Activated CD4-positive, alpha-beta T cell treated with anti-CD3 and anti-CD28 coated beads, Interleukin-2, Interleukin-6, amounts not matched to agents 100 ng/mL and 50 ng/mL, durations not matched to agents 16 hours and 8 hours (primary cell): ENCODE data around the gene RAD9B.
"Not testable (repeated sequence)": the region's sequence is repeated elsewhere in the genome, so short reads cannot be mapped to it uniquely, and the experiment has no call there.

ENCODE experiments used
- DNase-seq: peaks from one replicate; pipeline ENCODE4 v3.0.0-alpha.2; 2020

The RAD9B gene

DNA sequence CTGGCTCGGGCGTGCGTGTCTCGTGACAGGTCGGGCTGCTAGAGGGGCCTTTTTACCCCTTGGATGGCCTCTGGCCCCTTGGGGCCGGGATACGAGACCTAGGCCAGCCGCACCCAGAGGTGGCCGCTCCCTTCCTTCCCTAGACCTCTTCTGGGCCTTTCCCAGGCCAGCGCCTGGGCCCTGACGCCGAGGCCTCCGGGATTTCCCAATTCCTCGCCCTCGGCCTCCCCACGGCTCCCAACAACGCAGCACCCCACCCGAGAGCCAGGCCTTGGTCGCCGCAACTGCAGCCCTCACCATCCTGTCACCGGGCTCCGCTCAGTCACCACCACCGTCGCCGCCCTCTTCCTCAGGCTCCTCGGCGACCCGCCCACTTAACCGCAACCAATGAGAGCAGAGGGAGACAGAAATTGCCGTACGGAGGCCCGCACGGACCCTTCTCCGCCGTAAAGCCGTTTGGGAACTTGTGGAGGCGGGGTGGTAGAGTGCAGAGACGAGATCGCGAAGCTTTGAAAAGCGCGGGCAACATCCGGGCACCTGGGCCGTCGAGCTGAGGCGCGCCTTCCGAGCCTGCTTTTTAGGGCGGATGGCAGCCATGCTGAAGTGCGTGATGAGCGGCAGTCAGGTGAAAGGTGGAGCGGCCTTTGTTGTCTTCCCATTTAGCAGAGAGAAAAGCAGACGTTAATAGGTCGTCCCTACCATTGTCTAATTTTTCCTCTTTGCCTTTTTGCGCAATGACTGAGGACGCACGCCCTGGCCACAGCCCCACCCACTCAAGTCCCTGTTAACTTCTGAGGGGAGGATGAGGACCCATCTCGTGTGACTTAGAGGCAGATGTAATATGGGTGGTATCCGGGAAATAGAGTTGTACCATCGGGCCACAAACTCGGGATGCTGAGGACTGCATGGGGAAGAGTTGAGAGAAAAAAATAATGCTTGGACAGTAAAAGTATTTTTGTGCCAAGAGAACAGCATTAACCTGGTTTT, at the start of gene RAD9B, which contains the start of gene VPS29:
RAD9B (plus strand) TSS at position 580 of the 987 bp plus-strand sequence; CDS start at position 587, 7 bp downstream.
VPS29 (minus strand) TSS at position 360 of the 987 bp plus-strand sequence; CDS start at position 300, 60 bp downstream.
- DNase-seq, result peak; percentile 99

DNA sequence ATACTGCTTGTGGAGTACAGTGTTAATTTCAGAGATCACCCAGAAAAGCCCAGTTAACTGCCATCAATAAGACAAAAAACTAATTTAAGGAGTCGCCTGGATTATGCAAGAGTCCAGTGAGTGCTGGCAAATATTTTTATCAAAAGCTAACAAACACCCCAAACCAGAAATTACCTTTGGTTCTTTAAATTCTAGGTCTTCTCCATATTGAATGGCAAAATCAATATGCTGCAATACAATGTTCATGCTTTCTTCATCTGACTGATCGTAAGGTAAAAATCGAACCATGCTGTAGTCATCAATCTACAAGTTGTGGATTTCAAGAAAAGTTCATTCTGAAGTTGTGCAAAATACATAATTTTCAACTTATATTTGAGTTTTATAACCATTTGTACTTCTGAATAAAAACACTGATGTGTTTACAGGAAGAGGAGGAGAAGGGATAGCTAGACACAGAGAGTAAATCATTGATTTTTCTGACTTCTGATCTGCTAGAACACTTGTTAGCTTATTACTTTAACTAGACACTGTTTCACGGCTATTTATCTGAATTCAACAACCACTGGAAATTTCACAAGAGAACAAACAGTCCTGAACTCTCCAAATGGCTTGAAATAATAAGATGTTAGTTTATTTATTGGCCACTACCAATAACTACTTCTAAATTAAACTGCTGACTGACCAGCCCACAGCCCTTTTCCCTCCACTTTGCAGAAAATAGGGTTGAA, 48.4 kb upstream of the RAD9B start:
- DNase-seq, result no peak

DNA sequence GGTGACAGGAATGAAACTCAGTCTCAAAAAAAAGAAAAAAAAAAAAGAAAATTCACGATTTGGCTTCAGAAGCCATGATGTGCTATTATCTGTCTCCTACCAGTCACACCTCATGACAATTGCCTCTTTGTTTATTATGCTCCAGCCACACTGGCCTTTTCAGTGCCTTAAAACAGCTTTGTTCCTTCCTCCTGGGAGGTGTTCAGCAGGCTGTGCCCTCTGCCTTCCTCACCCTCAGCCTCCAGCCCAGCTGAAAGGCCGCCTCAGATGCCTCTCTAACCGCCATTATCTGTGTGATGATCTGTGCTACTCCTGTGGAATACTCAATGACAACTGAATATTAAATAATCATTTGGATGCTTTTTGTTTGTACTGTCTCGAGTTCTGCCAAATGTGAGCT, 43.4 kb upstream of the RAD9B start:
- no peak for DNase-seq

DNA sequence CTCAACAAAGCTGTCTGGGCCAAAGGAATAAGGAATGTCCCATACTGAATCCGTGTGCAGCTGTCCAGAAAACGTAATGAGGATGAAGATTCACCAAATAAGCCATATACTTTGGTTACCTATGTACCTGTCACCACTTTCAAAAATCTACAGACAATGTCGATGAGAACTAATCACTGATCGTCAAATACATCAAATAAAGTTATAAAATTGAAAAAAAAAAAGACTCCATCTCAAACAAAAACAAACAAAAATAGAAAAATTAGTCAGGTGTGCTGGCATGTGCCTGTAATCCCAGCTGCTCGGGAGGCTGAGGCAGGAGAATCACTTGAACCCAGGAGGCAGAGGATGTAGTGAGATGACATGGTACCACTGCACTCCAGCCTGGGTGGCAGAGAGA, 40.9 kb upstream of the RAD9B start:
- DNase-seq, result not testable (repeated sequence)

DNA sequence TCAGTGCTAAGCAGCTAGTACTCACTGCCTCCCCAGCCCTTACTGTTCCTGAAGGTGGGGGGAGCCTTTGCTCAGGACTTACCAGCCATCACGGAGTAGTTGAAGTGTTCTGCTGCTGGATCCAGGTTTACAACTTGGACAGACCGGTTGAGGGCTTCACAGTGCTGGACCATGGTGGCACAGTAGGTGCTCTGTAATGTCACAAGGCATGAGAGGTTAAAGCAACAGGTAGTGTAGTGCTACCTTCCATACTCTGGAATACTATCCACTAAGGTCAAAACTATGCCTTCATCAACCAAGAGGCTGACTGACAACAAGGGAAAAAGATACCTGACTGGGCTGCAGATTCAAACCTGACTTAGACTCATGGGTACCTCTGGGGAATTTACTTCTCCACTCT, 37.1 kb upstream of the RAD9B start:
- no peak for DNase-seq

DNA sequence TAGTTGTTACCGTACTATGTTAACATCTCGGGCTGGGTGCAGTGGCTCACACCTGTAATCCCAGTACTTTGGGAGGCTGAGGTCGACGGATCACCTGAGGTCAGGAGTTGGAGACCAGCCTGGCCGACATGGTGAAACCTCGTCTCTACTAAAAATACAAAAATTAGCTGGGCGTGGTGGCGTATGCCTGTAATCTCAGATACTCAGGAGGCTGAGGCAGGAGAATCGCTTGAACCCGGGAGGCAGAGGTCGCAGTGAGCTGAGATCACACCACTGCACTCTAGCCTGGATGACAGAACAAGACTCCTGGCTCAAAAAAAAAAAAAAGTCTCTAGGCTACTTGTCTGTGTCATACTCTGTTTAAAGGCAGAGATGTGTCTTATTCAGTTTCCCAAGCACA, 36.4 kb upstream of the RAD9B start:
- DNase-seq, result not testable (repeated sequence)

DNA sequence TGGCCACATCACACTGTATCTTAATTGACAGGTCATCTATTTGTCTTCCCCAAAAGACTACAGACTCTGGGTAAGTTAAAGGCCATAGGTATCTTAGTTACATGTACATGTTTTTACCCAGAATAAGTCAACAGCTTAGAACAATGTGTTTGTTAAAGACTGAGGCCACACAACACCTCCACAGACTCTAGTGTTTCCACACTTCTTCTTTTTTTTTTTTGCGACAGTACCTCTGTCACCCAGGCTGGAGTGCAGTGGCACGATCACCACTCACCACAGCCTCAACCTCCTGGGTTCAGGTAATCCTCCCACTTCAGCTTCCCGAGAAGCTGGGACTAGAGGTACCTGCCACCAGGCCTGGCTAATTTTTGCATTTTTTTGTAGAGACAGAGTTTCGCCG, 35.3 kb upstream of the RAD9B start:
- DNase-seq, result no peak

DNA sequence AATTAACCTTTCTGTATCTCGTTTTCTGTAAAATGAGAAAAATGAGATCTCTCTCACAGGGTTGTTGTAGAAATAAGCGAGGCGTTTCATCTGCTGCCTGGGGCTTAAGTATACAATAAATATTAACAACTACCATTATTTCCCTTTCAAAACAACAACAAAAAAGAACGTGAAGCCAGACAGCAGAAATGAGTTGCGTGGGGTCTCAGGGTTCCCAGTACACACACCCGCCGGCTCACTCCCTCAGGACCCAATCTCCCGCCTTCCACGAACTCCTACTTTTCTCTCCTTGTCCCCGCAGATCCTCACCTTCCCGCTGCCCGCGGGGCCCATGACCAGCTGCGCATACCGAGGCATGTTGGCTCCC, 34.3 kb upstream of the RAD9B start:
- DNase-seq, result no peak

DNA sequence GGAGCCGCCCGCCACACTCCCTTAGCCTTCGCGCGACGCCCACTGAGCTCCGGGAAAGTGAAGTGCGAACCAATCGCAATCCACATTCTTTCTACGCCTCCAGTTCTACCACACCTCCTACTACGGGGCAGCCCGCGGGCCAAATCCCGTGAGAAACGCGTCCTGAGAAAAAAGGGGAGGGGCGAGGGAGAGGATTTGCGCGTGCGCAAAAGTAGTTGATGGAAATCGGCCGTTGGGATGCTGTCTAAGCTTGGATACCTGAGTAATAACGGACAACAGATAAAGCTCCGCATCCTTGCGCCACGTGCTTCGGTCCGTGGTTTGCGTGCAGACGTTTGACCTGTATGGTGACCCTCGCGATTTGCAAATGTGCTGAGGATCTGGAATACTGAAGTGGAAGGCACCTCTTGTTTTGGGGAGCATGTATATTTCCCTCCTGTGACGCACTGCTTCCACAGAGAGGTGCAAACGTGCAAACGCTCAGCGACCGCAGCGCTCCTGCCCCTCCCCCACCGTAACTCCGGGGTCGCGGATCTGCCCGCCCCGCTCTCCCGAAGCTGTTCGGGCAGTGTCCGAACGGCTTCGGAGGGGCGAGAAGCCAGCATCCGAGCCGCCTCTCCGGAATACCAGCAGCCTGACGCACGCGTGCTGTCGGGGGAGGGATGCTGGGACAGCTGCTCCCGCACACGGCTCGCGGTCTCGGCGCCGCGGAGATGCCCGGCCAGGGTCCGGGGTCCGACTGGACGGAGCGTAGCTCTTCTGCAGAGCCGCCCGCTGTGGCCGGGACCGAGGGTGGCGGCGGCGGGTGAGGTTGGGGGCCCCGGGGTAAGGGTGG, 33.7 kb upstream of the RAD9B start, which contains the start of the genes FAM216A and GPN3:
FAM216A (plus strand) TSS at position 632 of the 835 bp plus-strand sequence; CDS start at position 663, 31 bp downstream.
GPN3 (minus strand) TSS at position 44 of the 835 bp plus-strand sequence. CDS start 54 bp downstream, outside the sequence.
- DNase-seq, result peak; percentile 98

DNA sequence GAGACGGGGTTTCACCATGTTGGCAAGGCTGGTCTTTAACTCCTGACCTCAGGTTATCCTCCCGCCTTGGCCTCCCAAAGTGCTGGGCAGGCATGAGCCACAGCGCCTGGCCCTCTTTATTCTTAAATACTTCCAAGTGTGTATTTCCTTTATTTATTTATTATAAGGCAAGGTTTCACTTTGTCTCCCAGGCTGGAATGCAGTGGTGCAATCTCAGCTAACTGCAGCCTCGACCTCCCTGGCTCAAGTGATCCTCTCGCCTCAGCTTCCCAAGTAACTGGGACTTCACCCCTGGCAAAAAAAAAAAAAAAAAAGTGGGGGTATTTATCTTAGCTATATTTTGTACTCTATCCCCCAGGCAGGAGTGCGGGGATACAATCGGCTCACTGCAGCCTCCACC, 26.7 kb upstream of the RAD9B start:
- DNase-seq, result no peak

DNA sequence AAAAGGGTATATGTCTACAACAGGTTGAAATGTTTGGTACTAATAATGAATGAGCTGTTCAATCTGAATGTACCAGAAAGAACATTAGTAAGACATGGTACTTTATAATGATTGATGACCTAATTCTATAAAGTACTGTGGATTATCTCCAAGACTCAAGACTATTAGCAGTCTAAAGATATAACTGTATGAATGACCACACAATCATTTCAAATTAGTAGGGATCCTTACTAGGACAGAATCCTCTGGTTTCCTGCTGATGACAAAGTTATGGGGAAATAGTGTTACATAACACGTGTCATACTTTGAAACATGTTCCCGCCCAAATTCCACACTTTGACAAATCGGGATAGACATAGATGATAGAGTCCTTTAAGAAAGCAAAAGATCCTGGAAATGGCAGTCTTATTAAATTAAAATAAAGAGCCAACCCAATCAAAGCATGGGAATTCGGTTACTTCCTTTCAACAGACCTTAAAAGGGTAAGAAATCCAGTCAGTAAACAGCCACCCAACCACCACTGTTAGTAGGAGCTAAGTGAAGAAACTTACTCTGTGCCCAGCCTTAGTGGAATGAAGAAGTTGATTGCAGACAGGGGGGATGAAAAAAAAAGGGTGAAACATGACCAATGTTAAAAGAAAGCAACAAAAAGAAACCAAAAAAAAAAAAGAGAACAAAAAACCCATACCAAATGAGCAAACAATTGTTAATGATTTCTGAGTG, 3.0 kb upstream of the RAD9B start:
- no peak for DNase-seq

DNA sequence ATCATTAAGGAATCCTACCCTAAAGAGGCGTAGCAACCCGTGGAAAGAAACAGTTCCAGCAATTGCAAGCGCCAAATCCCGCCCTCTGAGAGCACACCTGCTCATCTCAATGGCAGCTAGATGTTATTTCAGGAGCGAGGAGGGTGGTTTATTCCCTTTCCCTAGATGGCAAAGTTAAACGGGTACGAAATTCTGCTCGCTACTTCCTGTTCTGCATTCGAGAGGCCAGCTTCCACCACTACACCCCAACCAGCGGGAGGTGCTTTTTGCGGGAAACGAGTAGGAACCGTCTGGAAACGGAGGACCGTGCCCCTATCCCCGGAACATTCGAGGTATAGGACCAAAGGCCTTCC, 756 bp upstream of the RAD9B start:
- DNase-seq, result peak; percentile 43

DNA sequence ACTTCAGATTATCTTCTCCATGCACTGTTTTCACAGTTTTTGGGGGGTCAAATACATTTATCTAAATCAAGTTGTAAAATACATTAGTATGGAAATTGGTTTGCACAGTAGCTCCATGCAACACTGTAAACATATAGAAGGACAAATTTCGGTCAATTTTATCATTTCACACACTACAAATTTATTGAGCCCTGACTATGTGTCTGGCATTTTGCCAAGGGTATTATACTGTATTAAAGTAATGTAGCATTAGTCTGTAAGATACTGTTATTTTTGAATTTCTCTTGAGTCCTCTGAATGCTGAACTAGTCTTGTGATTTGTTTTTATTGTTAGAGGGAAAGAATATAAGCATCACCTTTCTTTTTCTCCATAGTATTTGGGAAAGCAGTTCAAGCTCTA, 1.3 kb downstream of the RAD9B start:
- no peak for DNase-seq

DNA sequence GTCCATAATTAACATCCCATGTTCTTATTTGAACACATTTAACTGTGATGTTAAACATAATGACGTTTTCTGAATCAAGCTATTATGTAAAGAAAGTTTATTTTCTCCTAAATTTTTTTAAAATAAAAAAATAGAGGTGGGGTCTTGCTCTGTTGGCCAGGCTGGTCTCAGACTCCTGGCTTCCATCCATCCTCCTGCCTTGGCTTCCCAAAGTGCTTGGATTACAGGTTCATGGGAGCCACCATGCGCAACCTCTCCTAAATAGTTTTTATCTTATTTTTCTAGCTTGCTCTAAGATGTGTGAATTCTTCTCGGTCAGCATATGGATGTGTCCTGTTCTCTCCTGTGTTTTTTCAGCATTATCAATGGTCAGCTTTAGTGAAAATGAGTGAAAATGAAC, 3.2 kb downstream of the RAD9B start:
- DNase-seq, result no peak

DNA sequence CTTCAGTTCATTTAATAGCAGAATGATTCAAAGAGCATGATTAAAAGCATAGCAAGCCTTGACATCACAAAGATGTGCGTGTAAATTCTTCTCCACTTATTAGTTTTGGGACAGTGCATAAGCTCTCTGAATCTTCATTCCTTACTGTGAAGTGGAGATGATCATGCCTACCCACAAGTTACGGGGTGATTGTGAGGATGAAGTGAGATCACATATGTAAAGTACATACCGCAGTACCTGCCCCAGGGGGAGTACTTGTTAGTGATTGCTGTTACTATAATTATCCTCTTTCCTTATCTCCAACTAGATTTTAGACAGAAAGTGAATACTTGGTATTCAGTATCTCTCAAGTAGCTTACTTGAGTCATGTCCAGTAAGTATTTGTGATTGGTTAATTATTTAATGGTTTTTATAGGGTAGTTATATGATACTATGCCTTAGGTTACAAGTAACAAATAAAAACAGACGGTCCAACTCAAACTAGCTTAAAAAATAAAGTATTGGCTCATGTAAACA, 6.0 kb downstream of the RAD9B start:
- DNase-seq, result no peak

DNA sequence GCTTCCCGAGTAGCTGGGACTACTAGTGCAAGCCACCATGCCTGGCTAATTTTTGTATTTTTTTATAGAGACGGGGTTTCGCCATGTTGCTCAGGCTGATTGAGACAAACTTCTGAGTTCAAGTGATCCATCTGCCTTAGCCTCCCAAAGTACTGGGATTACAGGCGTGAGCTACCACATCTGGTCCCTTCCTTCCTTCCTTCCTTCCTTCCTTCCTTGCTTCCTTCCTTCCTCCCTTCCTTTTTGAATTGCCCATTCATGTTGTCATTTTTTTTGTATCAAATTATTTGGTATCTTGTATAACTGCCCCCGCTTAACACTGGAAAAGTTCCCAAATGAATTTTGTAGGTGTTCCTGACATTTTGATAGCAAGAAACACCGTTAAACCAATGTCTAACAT, 11.7 kb downstream of the RAD9B start:
- DNase-seq, result no peak

DNA sequence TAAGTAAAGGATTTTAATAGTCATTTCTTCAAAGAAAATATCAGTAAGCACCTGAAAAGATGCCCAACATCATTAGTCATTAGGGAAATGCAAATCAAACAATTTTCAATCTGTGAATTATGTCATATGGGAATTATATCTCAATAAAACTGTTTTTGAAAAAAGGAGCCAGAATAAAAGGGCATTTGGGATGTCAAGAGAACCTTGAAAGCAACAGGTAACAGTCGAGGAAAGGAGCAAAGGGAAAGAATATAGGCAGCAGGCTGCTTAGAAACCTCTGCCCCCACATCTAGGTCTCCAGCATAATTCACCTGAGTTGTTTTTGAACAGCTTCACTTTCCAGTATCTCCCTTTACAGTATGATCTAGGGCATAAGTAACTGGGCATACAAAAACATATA, 12.2 kb downstream of the RAD9B start:
- DNase-seq, result no peak

DNA sequence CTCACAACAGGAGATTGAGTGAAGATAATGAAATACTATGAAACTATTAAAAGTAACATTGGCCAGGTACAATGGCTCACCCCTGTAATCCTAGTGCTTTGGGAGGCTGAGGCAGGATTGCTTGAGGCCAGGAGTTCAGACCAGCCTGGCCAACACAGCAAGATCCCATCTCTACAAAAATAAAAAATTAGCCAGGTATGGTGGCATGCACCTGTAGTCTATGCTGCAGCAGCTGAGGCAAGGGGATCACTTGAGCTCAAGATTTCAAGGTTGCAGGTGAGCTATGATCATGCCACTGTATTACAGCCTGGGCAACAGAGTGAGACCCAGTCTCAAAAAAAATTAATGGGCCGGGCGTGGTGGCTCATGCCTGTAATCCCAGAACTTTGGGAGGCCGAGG, 14.9 kb downstream of the RAD9B start:
- DNase-seq, result no peak

DNA sequence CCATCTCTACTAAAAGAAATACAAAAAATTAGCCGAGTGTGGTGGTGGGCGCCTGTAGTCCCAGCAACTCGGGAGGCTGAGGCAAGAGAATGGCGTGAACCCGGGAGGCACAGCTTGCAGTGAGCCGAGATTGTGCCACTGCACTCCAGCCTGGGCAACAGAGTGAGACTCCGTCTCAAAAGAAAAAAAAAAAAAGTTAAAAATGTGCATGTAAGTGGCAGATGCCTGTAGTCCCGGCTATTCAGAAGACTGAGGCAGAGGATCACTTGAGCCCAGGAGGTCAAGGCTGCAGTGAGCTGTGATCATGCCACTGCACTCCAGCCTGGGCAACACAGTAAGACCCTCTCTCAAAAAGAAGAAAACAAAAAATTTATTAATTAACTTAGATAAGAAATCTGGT, 15.9 kb downstream of the RAD9B start:
- DNase-seq, result not testable (repeated sequence)

DNA sequence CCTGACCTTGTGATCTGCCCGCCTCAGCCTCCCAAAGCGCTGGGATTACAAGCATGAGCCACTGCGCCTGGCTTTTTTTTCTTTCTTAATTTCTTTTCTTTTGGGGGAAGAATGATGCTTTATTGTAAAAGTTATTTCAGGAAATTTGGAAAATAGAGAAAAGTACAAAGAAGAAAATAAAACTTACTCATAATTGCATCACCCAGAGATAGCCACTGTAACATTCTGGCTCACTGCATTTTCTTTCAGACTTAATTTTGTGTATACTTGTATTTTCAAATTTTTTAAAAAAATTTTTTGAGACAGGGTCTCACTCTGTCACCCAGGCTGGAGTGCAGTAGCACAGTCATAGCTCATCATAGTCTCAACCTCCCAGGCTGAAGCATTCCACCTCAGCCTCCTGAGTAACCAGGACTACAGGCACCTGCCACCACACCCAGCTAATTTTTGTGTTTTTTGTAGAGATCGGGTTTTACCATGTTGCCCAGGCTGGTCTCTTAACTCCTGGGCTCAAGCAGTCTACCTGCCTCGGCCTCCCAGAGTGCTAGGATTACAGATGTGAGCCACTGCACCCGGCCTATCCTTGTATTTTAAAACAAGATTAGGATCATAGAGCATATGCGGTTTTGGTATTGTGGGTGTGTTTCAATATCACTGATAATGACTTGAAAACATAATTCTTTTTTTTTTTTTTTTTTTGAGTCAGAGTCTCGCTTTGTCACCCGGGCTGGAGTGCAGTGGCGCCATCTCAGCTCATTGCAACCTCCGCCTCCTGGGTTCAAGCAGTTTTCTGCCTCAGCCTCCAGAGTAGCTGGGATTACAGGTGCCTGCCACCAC, 19.0 kb downstream of the RAD9B start:
- DNase-seq, result peak; percentile 51

DNA sequence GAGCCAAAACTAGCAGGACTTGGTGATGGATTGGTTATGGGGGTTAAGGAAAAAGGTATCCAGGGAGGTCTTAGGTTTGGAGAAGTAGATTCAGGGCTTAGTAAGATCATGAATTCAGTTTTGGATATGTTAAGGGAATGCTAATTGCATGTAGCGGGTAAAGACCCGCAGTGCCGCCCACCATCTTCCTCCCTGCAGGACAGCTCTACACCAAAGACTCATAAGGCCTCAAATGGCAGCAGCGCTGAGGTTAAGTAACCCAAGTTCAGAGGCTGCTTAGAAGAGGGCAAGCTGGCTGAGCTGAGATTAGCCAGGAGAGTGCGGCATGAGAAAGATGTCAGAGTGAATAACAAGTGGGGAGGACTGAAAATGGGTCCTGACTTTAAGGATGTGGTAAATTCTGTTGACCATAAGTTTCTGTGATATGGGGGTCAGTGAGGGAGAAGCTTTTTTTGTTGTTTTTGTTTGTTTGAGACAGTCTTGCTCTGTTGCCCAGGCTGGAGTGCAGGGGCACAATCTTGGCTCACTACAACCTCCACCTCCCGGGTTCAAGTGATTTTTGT, 26.2 kb downstream of the RAD9B start:
- DNase-seq, result no peak
